HCT116 (cell line): ENCODE measurements around the gene NUDT14. TPM values are rescaled to one million over a fixed set of nuclear protein-coding genes. Genes with fewer than 3 reads are reported as not detected.

Experiments
- ATAC-seq: fragments of 200-7000 bp; cut with Tn5 transposase; 2 replicates; pipeline ENCODE4 v1.9.1; 2020; ENCODE audit warnings: mild to moderate bottlenecking, moderate library complexity
- BruUV-seq: library from RNA; stranded (reverse); fragments of 400-500 nt; replicated peaks from 2 replicates; lab custom pipeline; 2021; lab: Mats Ljungman, UMichigan
- CTCF ChIA-PET: fragments of 300-600 bp; sonication (Branson Sonifier 250); formaldehyde crosslinking; loops from one replicate; lab custom pipeline; 2021; ENCODE audit warnings: antibody characterized with exemption; lab: Charles Lee
- POLR2A ChIA-PET: fragments of 300-600, 350-600 bp; sonication (Branson Sonifier 250); formaldehyde crosslinking; loops from one replicate; lab custom pipeline; 2021; ENCODE audit warnings: antibody characterized with exemption; lab: Charles Lee
- RAD21 ChIA-PET, 2 experiments: fragments of 300-600 bp; sonication (Branson Sonifier 250); formaldehyde crosslinking; loops; one replicate each; lab custom pipeline; 2023; ENCODE audit warnings: low total read pairs in 2 of 2; ENCODE audit not compliant: uncharacterized antibody in 2 of 2, unreplicated experiment in 2 of 2, low non-redundant PET in 1 of 2; lab: Charles Lee
- DNase-seq: peaks from one replicate; pipeline ENCODE4 v3.0.0-alpha.2; 2010; ENCODE audit warnings: low read depth, low spot score
- H2AFZ ChIP-seq: fragments of 200-600 bp; shearing (Covaris generic), sonication (generic); 2 replicates; pipeline ENCODE4 v1.6.1; 2017; ENCODE audit warnings: low read depth, mixed run types, mixed read lengths, antibody characterized with exemption, low read length; ENCODE audit not compliant: poor library complexity, severe bottlenecking
- H3K27ac ChIP-seq: 2 replicates; pipeline ENCODE4 v1.5.1; 2012; ENCODE audit warnings: low read depth, low read length
- H3K27me3 ChIP-seq: fragments of 200-600 bp; sonication (generic); 2 replicates; pipeline ENCODE4 v1.6.1; 2016; ENCODE audit warnings: mixed run types, low read length, mixed read lengths; ENCODE audit not compliant: insufficient read depth
- H3K36me3 ChIP-seq, 2 experiments: fragments of 200-500 bp in 1 of 2; fragments of 200-600 bp in 1 of 2; sonication (Bioruptor generic) in 1 of 2; sonication (generic) in 1 of 2; 2 replicates each; pipeline versions ENCODE4 v1.5.1 to v1.6.1; 2014 to 2016; ENCODE audit warnings: low read length in 2 of 2, inconsistent platforms in 1 of 2, mixed read lengths in 1 of 2, mixed run types in 1 of 2; ENCODE audit not compliant: insufficient read depth in 2 of 2, control insufficient read depth in 1 of 2
- H3K4me1 ChIP-seq, 2 experiments: fragments of 200-600 bp in 1 of 2; sonication (generic) in 1 of 2; 2 replicates each; pipeline versions ENCODE4 v1.5.1 to v1.6.1; 2012 to 2017; ENCODE audit warnings: low read length in 2 of 2, inconsistent platforms in 1 of 2, mild to moderate bottlenecking in 1 of 2, mixed read lengths in 1 of 2, mixed run types in 1 of 2, moderate library complexity in 1 of 2; ENCODE audit not compliant: insufficient read depth in 2 of 2, control insufficient read depth in 1 of 2
- H3K4me2 ChIP-seq: fragments of 200-600 bp; sonication (generic); 2 replicates; pipeline ENCODE4 v1.6.1; 2017; ENCODE audit warnings: mixed run types, low read length, mixed read lengths
- H3K4me3 ChIP-seq, 2 experiments: fragments of 200-600 bp in 1 of 2; sonication (generic) in 1 of 2; replicated peaks in 1 of 2; 2 replicates each; pipeline ENCODE4 v1.5.1; 2011 to 2016; ENCODE audit warnings: low read length in 2 of 2, control low read depth in 1 of 2, low read depth in 1 of 2, mild to moderate bottlenecking in 1 of 2, mixed read lengths in 1 of 2, mixed run types in 1 of 2
- H3K79me2 ChIP-seq: fragments of 200-600 bp; sonication (generic); 2 replicates; pipeline ENCODE4 v1.6.1; 2017; ENCODE audit warnings: mild to moderate bottlenecking, mixed run types, low read length, moderate library complexity, mixed read lengths; ENCODE audit not compliant: insufficient read depth
- H3K9ac ChIP-seq: fragments of 200-600 bp; sonication (generic); 2 replicates; pipeline ENCODE4 v1.6.1; 2016; ENCODE audit warnings: low read length, mixed read lengths
- H3K9me2 ChIP-seq: fragments of 200-600 bp; sonication (generic), shearing (Covaris generic); 2 replicates; pipeline ENCODE4 v1.6.1; 2017; ENCODE audit warnings: mixed run types, mild to moderate bottlenecking, moderate library complexity; ENCODE audit not compliant: insufficient read depth
- H3K9me3 ChIP-seq, 2 experiments: fragments of 200-500 bp in 1 of 2; fragments of 200-600 bp in 1 of 2; sonication (Bioruptor generic) in 1 of 2; sonication (generic) in 1 of 2; 2 replicates each; pipeline ENCODE4 v1.6.1; 2014 to 2017; ENCODE audit warnings: low read length in 2 of 2, mixed read lengths in 2 of 2, inconsistent platforms in 1 of 2, low read depth in 1 of 2, mild to moderate bottlenecking in 1 of 2, mixed run types in 1 of 2, moderate library complexity in 1 of 2; ENCODE audit not compliant: control insufficient read depth in 1 of 2, insufficient read depth in 1 of 2
- H4K20me1 ChIP-seq: fragments of 200-600 bp; sonication (generic), shearing (Covaris generic); 2 replicates; pipeline ENCODE4 v1.6.1; 2017; ENCODE audit warnings: mixed run types, mild to moderate bottlenecking, moderate library complexity; ENCODE audit not compliant: insufficient read depth
- ATF3 ChIP-seq: IDR thresholded peaks from 2 replicates; pipeline ENCODE4 v1.6.1; 2012
- CEBPB ChIP-seq: IDR thresholded peaks from 2 replicates; pipeline ENCODE4 v1.6.1; 2012; ENCODE audit warnings: low read depth
- ELF1 ChIP-seq: IDR thresholded peaks from 2 replicates; pipeline ENCODE4 v1.6.1; 2012; ENCODE audit warnings: low read depth, borderline replicate concordance
- EZH2phosphoT487 ChIP-seq: fragments of 200-600 bp; IDR thresholded peaks from 2 replicates; pipeline ENCODE4 v1.6.1; 2018; ENCODE audit warnings: antibody characterized with exemption, borderline replicate concordance
- FOSL1 ChIP-seq: IDR thresholded peaks from 2 replicates; pipeline ENCODE4 v1.6.1; 2012; ENCODE audit warnings: low read depth
- JUND ChIP-seq: IDR thresholded peaks from 2 replicates; pipeline ENCODE4 v1.6.1; 2012
- POLR2A ChIP-seq: IDR thresholded peaks from 2 replicates; pipeline ENCODE4 v1.7.0; 2011; ENCODE audit warnings: borderline replicate concordance; ENCODE audit not compliant: insufficient read depth, insufficient read length; ENCODE audit errors: extremely low read depth
- POLR2AphosphoS5 ChIP-seq: IDR thresholded peaks from 2 replicates; pipeline ENCODE4 v1.6.1; 2011; ENCODE audit warnings: mild to moderate bottlenecking, low read depth, low read length, moderate library complexity
- RAD21 ChIP-seq: IDR thresholded peaks from 2 replicates; pipeline ENCODE4 v1.6.1; 2012; ENCODE audit warnings: low read depth, mild to moderate bottlenecking
- SIN3A ChIP-seq: IDR thresholded peaks from 2 replicates; pipeline ENCODE4 v1.6.1; 2012; ENCODE audit warnings: low read depth
- SRF ChIP-seq: IDR thresholded peaks from 2 replicates; pipeline ENCODE4 v1.6.1; 2012; ENCODE audit warnings: low read depth
- YY1 ChIP-seq: IDR thresholded peaks from 2 replicates; pipeline ENCODE4 v1.6.1; 2011; ENCODE audit warnings: low read length, low read depth, moderate library complexity, mild to moderate bottlenecking; ENCODE audit not compliant: insufficient replicate concordance; ENCODE audit errors: extremely low read depth
- ZBTB33 ChIP-seq: IDR thresholded peaks from 2 replicates; pipeline ENCODE4 v1.6.1; 2011; ENCODE audit warnings: mild to moderate bottlenecking, low read length, moderate library complexity; ENCODE audit not compliant: insufficient replicate concordance; ENCODE audit errors: extremely low read depth
- ZNF274 ChIP-seq: fragments of 200-500 bp; sonication (Bioruptor generic); IDR thresholded peaks from 2 replicates; pipeline ENCODE4 v1.6.1; 2014; ENCODE audit warnings: mild to moderate bottlenecking, low read depth, low read length, inconsistent platforms
- intact Hi-C: fragments of 100-400 bp; cut with micrococcal nuclease; formaldehyde crosslinking; loops from 2 replicates; pipeline ENCODE4 v1.10.0; 2022
- total RNA-seq: library from RNA; stranded (reverse); gene quantifications from one replicate; pipeline ENCODE4 v1.2.1, GENCODE V29; 2021; ENCODE audit not compliant: unreplicated experiment
- TF ChIP-seq, protein P1 (sequence below), 3 experiments: fragments of 200-600 bp in 1 of 3; sonication (generic) in 1 of 3; IDR thresholded peaks in 2 of 3; conservative IDR thresholded peaks in 1 of 3; 2 replicates each; pipeline ENCODE4 v1.5.1; 2012 to 2017; ENCODE audit warnings: low read depth in 2 of 3, low read length in 2 of 3, antibody characterized with exemption in 1 of 3, borderline replicate concordance in 1 of 3, control low read depth in 1 of 3, mild to moderate bottlenecking in 1 of 3, mixed read lengths in 1 of 3, mixed run types in 1 of 3, moderate library complexity in 1 of 3; ENCODE audit not compliant: insufficient read depth in 1 of 3

Gene NUDT14
- total RNA-seq, 1 experiment from 2014 or later, result 56.1 TPM

GRCh38 chr14:105147671-105148603 is 33.2 kb downstream of the NUDT14 start (continued):
- TF ChIP-seq YY1, result no peak
- TF ChIP-seq, all 23 proteins: peak for 0

- no peaks in the 10 kb centered on the region for H3K79me2 ChIP-seq
- H3K9me2 ChIP-seq, result no peaks in the 10 kb centered on the region
- peaks cover 6 to 13% of the 10 kb centered on the region in 2 experiments; a peak in 3 of 4 replicates for H3K36me3 ChIP-seq
- RAD21 ChIA-PET, result no interaction called here
- POLR2A ChIA-PET, result no interaction called here
- no peak overlapping the region for H3K4me2 ChIP-seq
- no peaks in the 10 kb centered on the region for H4K20me1 ChIP-seq
- BruUV-seq, result no TSS peak
- no peak overlapping the region for H2AFZ ChIP-seq
- no peaks in the 10 kb centered on the region for H3K4me1 ChIP-seq
- no peaks in the 10 kb centered on the region for H3K27me3 ChIP-seq
- DNase-seq (no peak), ATAC-seq (no peak)
- no peak overlapping the region for H3K4me3 ChIP-seq
- no peak overlapping the region for H3K27ac ChIP-seq
- no peak overlapping the region for H3K9ac ChIP-seq
- CTCF ChIA-PET, result no interaction called here
- intact Hi-C loops, result no loop called here
- H3K9me3 ChIP-seq, result no peaks in the 10 kb centered on the region
- no peak for TF ChIP-seq CEBPB
- TF ChIP-seq ELF1, result no peak
- no peak for TF ChIP-seq JUND
- no peak for TF ChIP-seq SIN3A
- no peak for TF ChIP-seq FOSL1
- TF ChIP-seq, protein P1, sequence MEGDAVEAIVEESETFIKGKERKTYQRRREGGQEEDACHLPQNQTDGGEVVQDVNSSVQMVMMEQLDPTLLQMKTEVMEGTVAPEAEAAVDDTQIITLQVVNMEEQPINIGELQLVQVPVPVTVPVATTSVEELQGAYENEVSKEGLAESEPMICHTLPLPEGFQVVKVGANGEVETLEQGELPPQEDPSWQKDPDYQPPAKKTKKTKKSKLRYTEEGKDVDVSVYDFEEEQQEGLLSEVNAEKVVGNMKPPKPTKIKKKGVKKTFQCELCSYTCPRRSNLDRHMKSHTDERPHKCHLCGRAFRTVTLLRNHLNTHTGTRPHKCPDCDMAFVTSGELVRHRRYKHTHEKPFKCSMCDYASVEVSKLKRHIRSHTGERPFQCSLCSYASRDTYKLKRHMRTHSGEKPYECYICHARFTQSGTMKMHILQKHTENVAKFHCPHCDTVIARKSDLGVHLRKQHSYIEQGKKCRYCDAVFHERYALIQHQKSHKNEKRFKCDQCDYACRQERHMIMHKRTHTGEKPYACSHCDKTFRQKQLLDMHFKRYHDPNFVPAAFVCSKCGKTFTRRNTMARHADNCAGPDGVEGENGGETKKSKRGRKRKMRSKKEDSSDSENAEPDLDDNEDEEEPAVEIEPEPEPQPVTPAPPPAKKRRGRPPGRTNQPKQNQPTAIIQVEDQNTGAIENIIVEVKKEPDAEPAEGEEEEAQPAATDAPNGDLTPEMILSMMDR (IDR thresholded peaks at IDR 0.05 in 2 of 3, conservative IDR thresholded peaks at IDR 0.05 in 1 of 3; ENCODE audit: borderline replicate concordance in 1 of 3, insufficient read depth in 1 of 3, low read depth in 2 of 3, low read length in 2 of 3), result no peak
- no peak for TF ChIP-seq EZH2phosphoT487
- no peak for TF ChIP-seq ZBTB33
- no peak for TF ChIP-seq SRF
- TF ChIP-seq POLR2AphosphoS5, result no peak
- no peak for TF ChIP-seq RAD21
- no peak for TF ChIP-seq ZNF274
- TF ChIP-seq ATF3, result no peak
- TF ChIP-seq POLR2A, result no peak
Measured at GRCh38 chr14:105146976-105147635, 34.0 kb downstream of the NUDT14 start.
